Adrenal gland (tissue), 12 donors: ENCODE measurements around the gene PPP1R11. TPM values are rescaled to one million over a fixed set of nuclear protein-coding genes. Genes with fewer than 3 reads are reported as not detected.

Experiments used
- DNase-seq, 7 donors: peaks; one replicate each; pipeline ENCODE4 v3.0.0-alpha.2; 2019 to 2020
- H3K27ac ChIP-seq, 5 donors: fragments of 200-600 bp; sonication (generic) in 4 of 5; 1 replicate in 3 of 5; 2 replicates in 2 of 5; pipeline versions ENCODE4 v1.5.1 to v1.8.0; 2016 to 2020; ENCODE audit warnings: mild to moderate bottlenecking in 1 of 5
- H3K27me3 ChIP-seq: fragments of 200-600 bp; 2 replicates; pipeline ENCODE4 v1.8.0; 2021
- H3K36me3 ChIP-seq, 2 donors: fragments of 200-600 bp; replicated peaks in 1 of 2; 1 replicate in 1 of 2; 2 replicates in 1 of 2; pipeline versions ENCODE4 v1.5.1 to v1.8.0; 2018 to 2022
- H3K4me1 ChIP-seq, 2 donors: fragments of 200-600 bp; replicated peaks in 1 of 2; 1 replicate in 1 of 2; 2 replicates in 1 of 2; pipeline versions ENCODE4 v1.5.1 to v1.8.0; 2018 to 2021
- H3K4me3 ChIP-seq, 4 donors: fragments of 200-600 bp; sonication (generic) in 3 of 4; one replicate each; pipeline ENCODE4 v1.5.1; 2016 to 2018
- H3K9me3 ChIP-seq, 3 donors: fragments of 200-600 bp; sonication (generic) in 1 of 3; replicated peaks in 1 of 3; 1 replicate in 2 of 3; 2 replicates in 1 of 3; pipeline versions ENCODE4 v1.5.1 to v1.8.0; 2016 to 2021
- CTCF ChIP-seq, 6 experiments: fragments of 450-650 bp in 4 of 6; fragments of 200-600 bp in 2 of 6; sonication (generic) in 1 of 6; IDR thresholded peaks; 1 replicate in 5 of 6; 2 replicates in 1 of 6; pipeline versions ENCODE4 v1.5.1 to v1.8.0; 2016 to 2021; ENCODE audit warnings: antibody characterized with exemption in 6 of 6, mild to moderate bottlenecking in 2 of 6, moderate library complexity in 1 of 6
- POLR2A ChIP-seq, 2 donors: fragments of 450-650 bp; IDR thresholded peaks; one replicate each; pipeline ENCODE4 v1.6.1; 2017; ENCODE audit warnings: antibody characterized with exemption in 2 of 2, mild to moderate bottlenecking in 2 of 2, moderate library complexity in 1 of 2
- WGBS, 4 donors: extraction: QIAGEN DNeasy Blood & Tissue Kit in 2 of 4; methylation state at CpG; one replicate each; pipeline versions ENCODE4 v1.1.5 to v1.1.7; 2013 to 2017; 5-methylcytosine and 5-hydroxymethylcytosine counted together
- intact Hi-C, 2 donors: fragments of 100-400 bp; cut with DNase I; formaldehyde crosslinking; loops; one replicate each; pipeline versions ENCODE4 v1.14.1 to v1.15.0; 2022 to 2023
- polyA plus RNA-seq, 3 donors: library from polyadenylated mRNA; stranded (reverse); fragments of 200-250 nt in 2 of 3; fragments of 350-450 nt in 1 of 3; fragmentation: Illumina TruSeq in 1 of 3; extraction: RNeasy Lipid Tissue Mini Kit (QIAGEN cat#74804) in 1 of 3; gene quantifications; one replicate each; pipeline ENCODE4 v1.2.3, GENCODE V29; 2013 to 2014
- total RNA-seq, 9 donors: library from RNA; depleted of rRNA in 4 of 9; stranded (reverse); fragments of >200 nt in 4 of 9; fragments of 120-200 nt in 1 of 9; fragmentation: NEBNext Ultra II Directional in 1 of 9; extraction: Animal tissue kit (Norgen Biotek cat#: 25700) in 1 of 9; gene quantifications; one replicate each; pipeline versions ENCODE4 v1.1.0 to v1.2.4, GENCODE V29; 2013 to 2023
- donor health status: healthy with polysubstance abuse.
- donor health status: Bipolar disorder and iron deficiency.
- donor health status: DM: yes; HTN: yes; CAD: no.
- donor health status: DM: no; HTN: no; CAD: no.
- donor health status: DM: no; HTN: no; CAD: no.
- donor health status: DM: yes; HTN: yes; CAD: no.

Gene PPP1R11
- total and polyA plus RNA-seq, 12 donors: 31.2 to 97.7 (median 50.3) TPM

- WGBS, 4 donors: 56 to 63% (median 59%) methylated on average over 3 of the region's 3 CpGs
- Histone ChIP-seq H3K27ac (no peak overlapping the region), H3K9me3 (no peaks in the 10 kb centered on the region), H3K27me3 (no peaks in the 10 kb centered on the region), H3K36me3 (no peaks in the 10 kb centered on the region), H3K4me3 (peak overlapping the region in 1 of 4 donors; percentile 60), H3K4me1 (peaks cover 18 to 25% of the 10 kb centered on the region in 2 donors)
- no peak for DNase-seq
- TF ChIP-seq CTCF (IDR thresholded peaks at IDR 0.05) (no peak), POLR2A (IDR thresholded peaks at IDR 0.05) (no peak)
- intact Hi-C loops: no loop called here
Measured at GRCh38 chr6:30103872-30104179, 36.8 kb downstream of the PPP1R11 start.

- no peaks in the 10 kb centered on the region for H3K27me3 ChIP-seq
- TF ChIP-seq CTCF (IDR thresholded peaks at IDR 0.05) (no peak), POLR2A (IDR thresholded peaks at IDR 0.05) (no peak)
- H3K4me1 ChIP-seq: peaks cover 18 to 25% of the 10 kb centered on the region in 2 donors
- H3K27ac ChIP-seq: no peak overlapping the region
- no peaks in the 10 kb centered on the region for H3K36me3 ChIP-seq
- intact Hi-C loops: loop anchor here in 1 of 2 donors (5.0 kb wide), 1 partner anchor 437 kb away; no protein-coding TSS in a partner anchor
- no peaks in the 10 kb centered on the region for H3K9me3 ChIP-seq
- DNase-seq: peak in 1 of 7 donors; percentile 10
- WGBS, 4 donors: 83 to 88% (median 87%) methylated on average over 2 of the region's 2 CpGs
- H3K4me3 ChIP-seq: no peak overlapping the region
Measured at GRCh38 chr6:30104661-30105060, 37.7 kb downstream of the PPP1R11 start.

- 31 to 71% (median 43%) methylated on average over 22 to 27 of the region's 27 CpGs for whole genome bisulfite sequencing, 4 donors
- H3K9me3 ChIP-seq: no peaks in the 10 kb centered on the region
- no peak overlapping the region for H3K4me3 ChIP-seq
- no peak for TF ChIP-seq POLR2A (IDR thresholded peaks at IDR 0.05)
- TF ChIP-seq CTCF (IDR thresholded peaks at IDR 0.05): no peak
- intact Hi-C loops: no loop called here
- H3K27ac ChIP-seq: no peak overlapping the region
- no peak for DNase-seq
- peaks cover 41% of the 10 kb centered on the region for H3K27me3 ChIP-seq
- no peaks in the 10 kb centered on the region for H3K4me1 ChIP-seq
- H3K36me3 ChIP-seq: no peaks in the 10 kb centered on the region
Measured at GRCh38 chr6:30111266-30111856, 44.4 kb downstream of the PPP1R11 start.

GRCh38 chr6:30112402-30112994 lies 45.5 kb downstream of the PPP1R11 start:
- TF ChIP-seq POLR2A (IDR thresholded peaks at IDR 0.05) (no peak), CTCF (IDR thresholded peaks at IDR 0.05) (no peak)
- H3K9me3 ChIP-seq: no peaks in the 10 kb centered on the region
- no peak overlapping the region for H3K4me3 ChIP-seq
- H3K36me3 ChIP-seq: no peaks in the 10 kb centered on the region
- no peak overlapping the region for H3K27ac ChIP-seq
- DNase-seq: no peak
- peaks cover 44% of the 10 kb centered on the region for H3K27me3 ChIP-seq
- H3K4me1 ChIP-seq: no peaks in the 10 kb centered on the region
- intact Hi-C loops: no loop called here
- WGBS, 4 donors: 64 to 78% (median 72%) methylated on average over 10 of the region's 10 CpGs
